OCI-LY1 (cell line): Measurements from ENCODE around the gene HOXC13.

Source experiments
- H2AFZ ChIP-seq: fragments of 200-600 bp; sonication (generic), shearing (Covaris generic); 2 replicates; pipeline ENCODE4 v1.6.0; 2014; ENCODE audit warnings: antibody characterized with exemption, mild to moderate bottlenecking, low read length
- H3F3A ChIP-seq: fragments of 200-600 bp; sonication (generic), shearing (Covaris generic); 2 replicates; pipeline ENCODE4 v1.6.0; 2014; ENCODE audit warnings: mild to moderate bottlenecking, antibody characterized with exemption, low read length, moderate library complexity; ENCODE audit not compliant: insufficient read depth
- H3K27ac ChIP-seq: fragments of 200-600 bp; sonication (generic); 2 replicates; pipeline ENCODE4 v1.5.1; 2014; ENCODE audit warnings: low read length, mixed run types, mild to moderate bottlenecking, low read depth; ENCODE audit not compliant: poor library complexity, severe bottlenecking
- H3K27me3 ChIP-seq: fragments of 200-600 bp; sonication (generic); 2 replicates; pipeline ENCODE4 v1.6.0; 2014; ENCODE audit warnings: antibody characterized with exemption, mild to moderate bottlenecking, low read length, moderate library complexity; ENCODE audit not compliant: insufficient read depth
- H3K36me3 ChIP-seq: fragments of 200-600 bp; sonication (generic); 2 replicates; pipeline ENCODE4 v1.6.1; 2014; ENCODE audit warnings: mild to moderate bottlenecking, antibody characterized with exemption, low read length, moderate library complexity, mixed read lengths; ENCODE audit not compliant: insufficient read depth
- H3K4me1 ChIP-seq: fragments of 200-600 bp; sonication (generic); 2 replicates; pipeline ENCODE4 v1.5.1; 2014; ENCODE audit warnings: mild to moderate bottlenecking, low read length, moderate library complexity; ENCODE audit not compliant: insufficient read depth, severe bottlenecking
- H3K4me2 ChIP-seq: fragments of 200-600 bp; sonication (generic), shearing (Covaris generic); 2 replicates; pipeline ENCODE4 v1.6.1; 2014; ENCODE audit warnings: low read length
- H3K4me3 ChIP-seq: fragments of 200-600 bp; sonication (generic); 2 replicates; pipeline ENCODE4 v1.5.1; 2014; ENCODE audit warnings: low read length, low read depth, mild to moderate bottlenecking, mixed read lengths; ENCODE audit not compliant: poor library complexity, severe bottlenecking
- H3K79me2 ChIP-seq: fragments of 200-600 bp; shearing (Covaris generic); 2 replicates; pipeline ENCODE4 v1.6.1; 2016; ENCODE audit warnings: mixed run types, low read length, mixed read lengths; ENCODE audit not compliant: insufficient read depth
- H3K9ac ChIP-seq: fragments of 200-600 bp; sonication (generic), shearing (Covaris generic); 2 replicates; pipeline ENCODE4 v1.6.1; 2014; ENCODE audit warnings: mild to moderate bottlenecking, low read length, mixed read lengths
- H3K9me2 ChIP-seq: fragments of 200-600 bp; sonication (generic), shearing (Covaris generic); 2 replicates; pipeline ENCODE4 v1.6.1; 2014; ENCODE audit warnings: low read depth, mild to moderate bottlenecking, low read length, mixed read lengths
- H3K9me3 ChIP-seq: fragments of 200-600 bp; shearing (Covaris generic); 2 replicates; pipeline ENCODE4 v1.6.1; 2014; ENCODE audit warnings: low read length, mixed read lengths
- H4K20me1 ChIP-seq: fragments of 200-600 bp; sonication (generic), shearing (Covaris generic); 2 replicates; pipeline ENCODE4 v1.6.0; 2016; ENCODE audit warnings: mild to moderate bottlenecking, low read length; ENCODE audit not compliant: insufficient read depth
- EZH2 ChIP-seq: fragments of 200-600 bp; sonication (generic), shearing (Covaris generic); IDR thresholded peaks from 2 replicates; pipeline ENCODE4 v1.8.0; 2017; ENCODE audit warnings: borderline replicate concordance, mixed run types, mild to moderate bottlenecking, antibody characterized with exemption, low read length, moderate library complexity, mixed read lengths
- TF ChIP-seq, protein P1 (sequence below): fragments of 200-600 bp; sonication (generic), shearing (Covaris generic); IDR thresholded peaks from 2 replicates; pipeline ENCODE4 v1.5.1; 2017; ENCODE audit warnings: mild to moderate bottlenecking, antibody characterized with exemption, low read length, moderate library complexity, mixed read lengths

HOXC13 gene

DNA sequence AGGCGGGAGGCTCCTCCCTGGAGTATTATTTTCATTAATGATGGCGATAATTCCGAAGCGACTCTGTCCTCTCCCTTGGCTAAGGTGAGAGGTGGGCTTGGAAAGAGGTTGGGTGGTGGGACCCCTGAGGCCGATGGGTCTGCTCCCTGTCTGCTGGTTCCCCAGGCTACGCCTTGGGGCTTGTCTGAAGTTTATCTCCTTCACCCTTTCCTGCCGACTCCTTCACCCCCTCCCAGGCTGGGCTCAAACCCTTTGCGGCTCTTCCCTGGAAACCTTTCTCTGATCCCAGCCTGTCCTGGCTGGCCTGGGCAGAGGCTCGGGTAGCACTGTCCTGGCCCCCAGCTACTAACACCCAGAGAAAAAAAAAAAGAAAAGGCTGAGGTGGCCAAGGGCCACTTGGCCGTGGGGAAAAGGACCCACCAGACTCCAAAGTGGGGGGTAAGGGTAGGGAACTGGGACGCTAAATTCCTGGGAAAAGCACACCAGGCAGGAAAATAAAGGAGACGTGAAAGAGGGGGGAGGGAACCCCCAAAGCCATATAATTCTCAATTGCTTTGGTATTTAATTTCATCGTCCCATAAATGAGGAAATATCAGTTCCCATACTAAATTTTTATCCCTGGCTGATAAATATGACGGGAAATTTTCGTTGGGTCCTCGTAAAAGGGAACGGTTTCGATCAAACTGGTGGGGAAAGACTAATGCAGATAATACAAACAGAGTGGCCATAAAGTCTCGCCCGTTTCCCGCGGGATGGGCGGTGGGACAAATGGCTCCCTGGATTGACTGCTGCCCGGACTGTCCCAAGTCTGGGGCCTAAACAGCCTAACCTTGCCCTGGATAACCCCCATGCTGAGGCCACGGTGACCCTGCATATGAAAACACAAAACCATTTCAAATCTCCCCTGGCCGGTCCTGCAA, 44.3 kb downstream of the HOXC13 start:
- H3F3A ChIP-seq: no peaks in the 10 kb centered on the region
- H3K9me2 ChIP-seq: no peaks in the 10 kb centered on the region
- no peaks in the 10 kb centered on the region for H3K9me3 ChIP-seq
- no peaks in the 10 kb centered on the region; the same call in 1 of the 2 replicates for H3K27me3 ChIP-seq
- no peak overlapping the region for H3K9ac ChIP-seq
- H3K4me2 ChIP-seq: no peak overlapping the region
- no peaks in the 10 kb centered on the region for H3K36me3 ChIP-seq
- H4K20me1 ChIP-seq: no peaks in the 10 kb centered on the region
- no peaks in the 10 kb centered on the region for H3K79me2 ChIP-seq
- H3K4me3 ChIP-seq: no peak overlapping the region
- no peak overlapping the region for H3K27ac ChIP-seq
- TF ChIP-seq, protein P1, sequence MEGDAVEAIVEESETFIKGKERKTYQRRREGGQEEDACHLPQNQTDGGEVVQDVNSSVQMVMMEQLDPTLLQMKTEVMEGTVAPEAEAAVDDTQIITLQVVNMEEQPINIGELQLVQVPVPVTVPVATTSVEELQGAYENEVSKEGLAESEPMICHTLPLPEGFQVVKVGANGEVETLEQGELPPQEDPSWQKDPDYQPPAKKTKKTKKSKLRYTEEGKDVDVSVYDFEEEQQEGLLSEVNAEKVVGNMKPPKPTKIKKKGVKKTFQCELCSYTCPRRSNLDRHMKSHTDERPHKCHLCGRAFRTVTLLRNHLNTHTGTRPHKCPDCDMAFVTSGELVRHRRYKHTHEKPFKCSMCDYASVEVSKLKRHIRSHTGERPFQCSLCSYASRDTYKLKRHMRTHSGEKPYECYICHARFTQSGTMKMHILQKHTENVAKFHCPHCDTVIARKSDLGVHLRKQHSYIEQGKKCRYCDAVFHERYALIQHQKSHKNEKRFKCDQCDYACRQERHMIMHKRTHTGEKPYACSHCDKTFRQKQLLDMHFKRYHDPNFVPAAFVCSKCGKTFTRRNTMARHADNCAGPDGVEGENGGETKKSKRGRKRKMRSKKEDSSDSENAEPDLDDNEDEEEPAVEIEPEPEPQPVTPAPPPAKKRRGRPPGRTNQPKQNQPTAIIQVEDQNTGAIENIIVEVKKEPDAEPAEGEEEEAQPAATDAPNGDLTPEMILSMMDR: no peak
- TF ChIP-seq EZH2: no peak
- H3K4me1 ChIP-seq: peaks cover 4% of the 10 kb centered on the region
- H2AFZ ChIP-seq: no peak overlapping the region

DNA sequence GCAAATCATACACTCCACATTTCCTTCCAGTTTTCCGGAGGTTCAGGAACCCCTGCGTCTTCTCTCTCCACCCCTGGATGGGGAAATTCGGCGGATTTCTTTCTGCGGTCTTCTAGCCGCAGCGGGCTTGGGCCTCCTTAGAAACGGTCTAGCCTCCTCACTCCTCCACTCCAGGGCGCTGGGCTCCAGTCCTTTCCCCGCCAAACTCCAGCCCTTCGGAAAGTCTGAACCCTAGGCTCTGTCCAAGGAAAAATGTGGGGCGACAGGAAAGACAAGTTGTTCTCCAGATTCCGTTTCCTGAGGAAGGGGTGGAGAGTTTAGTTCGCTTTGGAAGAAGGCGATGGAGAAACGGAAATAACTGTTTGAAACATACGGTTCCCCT, 44.9 kb downstream of the HOXC13 start:
- Histone ChIP-seq H2AFZ (no peak overlapping the region), H3F3A (no peaks in the 10 kb centered on the region), H3K9me2 (no peaks in the 10 kb centered on the region), H3K4me3 (no peak overlapping the region), H3K79me2 (no peaks in the 10 kb centered on the region), H3K36me3 (no peaks in the 10 kb centered on the region), H3K27ac (no peak overlapping the region), H3K9me3 (no peaks in the 10 kb centered on the region), H3K4me2 (no peak overlapping the region), H3K27me3 (peaks cover 4% of the 10 kb centered on the region), H3K4me1 (peaks cover 3% of the 10 kb centered on the region), H4K20me1 (no peaks in the 10 kb centered on the region), H3K9ac (no peak overlapping the region)
- TF ChIP-seq EZH2: no peak
- TF ChIP-seq, protein P1: no peak

DNA sequence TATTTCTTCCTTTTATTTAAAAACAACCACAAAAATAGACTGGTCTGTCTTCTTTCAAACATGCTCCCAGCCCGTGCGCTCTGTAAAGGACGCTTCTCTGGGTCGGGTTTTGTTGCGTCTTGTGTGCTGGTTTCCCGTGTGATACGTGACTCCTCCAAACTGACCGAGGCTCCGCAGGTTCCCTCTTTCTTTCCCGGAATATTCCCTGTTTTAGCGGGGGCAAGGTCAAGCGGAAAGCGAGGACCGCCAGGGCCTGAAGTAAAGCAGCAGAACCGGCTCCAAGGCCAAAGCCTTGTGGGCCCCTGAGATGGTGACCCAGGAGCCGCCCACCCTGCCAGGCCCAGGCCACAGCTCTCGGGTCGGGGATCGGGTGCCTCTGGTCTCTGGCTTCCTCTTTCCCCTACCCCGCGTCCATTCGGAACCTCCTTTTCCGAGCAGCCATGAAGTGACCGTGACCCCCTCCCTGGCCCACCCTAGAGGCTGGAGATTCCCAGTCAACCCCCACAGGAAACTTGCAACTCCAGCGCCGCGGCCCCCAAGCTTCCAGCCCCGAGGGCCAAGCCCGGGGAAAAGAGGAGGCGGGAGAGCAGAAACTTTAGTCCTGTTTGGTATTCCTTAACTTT, 45.4 kb downstream of the HOXC13 start:
- Histone ChIP-seq H3K4me1 (peaks cover 3% of the 10 kb centered on the region), H3F3A (no peaks in the 10 kb centered on the region), H3K36me3 (no peaks in the 10 kb centered on the region), H3K27ac (no peak overlapping the region), H3K4me2 (no peak overlapping the region), H2AFZ (no peak overlapping the region), H3K9ac (no peak overlapping the region), H3K9me3 (no peaks in the 10 kb centered on the region), H3K9me2 (no peaks in the 10 kb centered on the region), H3K27me3 (peaks cover 6% of the 10 kb centered on the region), H4K20me1 (no peaks in the 10 kb centered on the region), H3K4me3 (no peak overlapping the region), H3K79me2 (no peaks in the 10 kb centered on the region)
- TF ChIP-seq, protein P1: no peak
- TF ChIP-seq EZH2: no peak
